ENCODE measurements around the gene PBX1. TPM values are rescaled to one million over a fixed set of nuclear protein-coding genes. Genes with fewer than 3 reads are reported as not detected.

The PBX1 gene
- total and polyA plus RNA-seq, 4 donors, result 2.2 to 17.3 (median 5.1) TPM

- H3K36me3 ChIP-seq (ENCODE audit: control insufficient read depth in 4 of 4, insufficient read depth in 3 of 4, low read depth in 1 of 4, low read length in 3 of 4), result no peaks in the 10 kb centered on the region
- TF ChIP-seq FOXA2 (IDR thresholded peaks at IDR 0.05) (no peak), HNF4A (conservative IDR thresholded peaks at IDR 0.05) (peak; percentile 45 to 59), NR2F2 (IDR thresholded peaks at IDR 0.05) (peak; percentile 90)
- H3K9ac ChIP-seq (ENCODE audit: low read depth in 1 of 2, low read length in 2 of 2), result no peak overlapping the region
- H3K9me3 ChIP-seq (ENCODE audit: control insufficient read depth in 4 of 4, low read length in 3 of 4), result no peaks in the 10 kb centered on the region
- no peak overlapping the region for H3K4me3 ChIP-seq (ENCODE audit: low read depth in 1 of 3, low read length in 3 of 3)
- H3K27me3 ChIP-seq (ENCODE audit: control insufficient read depth in 4 of 4, insufficient read depth in 4 of 4, low read length in 3 of 4), result no peaks in the 10 kb centered on the region
- H3K27ac ChIP-seq (ENCODE audit: low read depth in 1 of 2, low read length in 2 of 2), result no peak overlapping the region
- peaks cover 0 to 8% (median 2%) of the 10 kb centered on the region in 4 donors for H3K4me1 ChIP-seq (ENCODE audit: control insufficient read depth in 4 of 4, insufficient read depth in 4 of 4, low read length in 3 of 4)
- WGBS, result 52% methylated on average over 16 of the region's 16 CpGs
- peak; percentile 64 for DNase-seq (ENCODE audit: low spot score)
These were observed 216.1 kb downstream of the PBX1 start for GRCh38 chr1:164774819-164775654.

GRCh38 chr1:164777518-164777917 lies 218.5 kb downstream of the PBX1 start:
- 74% methylated on average over 2 of the region's 2 CpGs for WGBS
- TF ChIP-seq ZBTB33 (IDR thresholded peaks at IDR 0.05), result no peak
- no peak for TF ChIP-seq YY1 (IDR thresholded peaks at IDR 0.05)
- no peak for TF ChIP-seq MAX (IDR thresholded peaks at IDR 0.05)
- TF ChIP-seq REST (IDR thresholded peaks at IDR 0.05), result no peak
- TF ChIP-seq RXRA (IDR thresholded peaks at IDR 0.05), result no peak
- no peak for TF ChIP-seq HNF4A (conservative IDR thresholded peaks at IDR 0.05)
- no peak for TF ChIP-seq ATF3 (IDR thresholded peaks at IDR 0.05)
- no peak for TF ChIP-seq TAF1 (conservative IDR thresholded peaks at IDR 0.05)
- TF ChIP-seq SP1 (IDR thresholded peaks at IDR 0.05), result no peak
- TF ChIP-seq CTCF (IDR thresholded peaks at IDR 0.05; ENCODE audit: low read depth, low read length, missing input control), result no peak
- TF ChIP-seq EGR1 (IDR thresholded peaks at IDR 0.05; ENCODE audit: low read depth in 2 of 2), result no peak
- no peak for TF ChIP-seq RAD21 (IDR thresholded peaks at IDR 0.05)
- no peak for TF ChIP-seq JUND (IDR thresholded peaks at IDR 0.05)
- no peaks in the 10 kb centered on the region for H3K27me3 ChIP-seq (ENCODE audit: control insufficient read depth in 4 of 4, insufficient read depth in 4 of 4, low read length in 3 of 4)
- H3K9ac ChIP-seq (ENCODE audit: low read depth in 1 of 2, low read length in 2 of 2), result no peak overlapping the region
- peaks cover 0 to 8% (median 2%) of the 10 kb centered on the region in 4 donors for H3K4me1 ChIP-seq (ENCODE audit: control insufficient read depth in 4 of 4, insufficient read depth in 4 of 4, low read length in 3 of 4)
- no peaks in the 10 kb centered on the region for H3K36me3 ChIP-seq (ENCODE audit: control insufficient read depth in 4 of 4, insufficient read depth in 3 of 4, low read depth in 1 of 4, low read length in 3 of 4)
- no peak for DNase-seq (ENCODE audit: low spot score)
- no peak overlapping the region for H3K4me3 ChIP-seq (ENCODE audit: low read depth in 1 of 3, low read length in 3 of 3)
- H3K9me3 ChIP-seq (ENCODE audit: control insufficient read depth in 4 of 4, low read length in 3 of 4), result no peaks in the 10 kb centered on the region
- no peak overlapping the region for H3K27ac ChIP-seq (ENCODE audit: low read depth in 1 of 2, low read length in 2 of 2)
